Parathyroid adenoma (tissue), 2 donors: ENCODE results near the gene PLEKHA6.

Experiments used
- H2AFZ ChIP-seq: fragments of 300-600 bp; sonication (generic); one replicate; pipeline ENCODE4 v1.7.0; 2017; ENCODE audit warnings: antibody characterized with exemption, mild to moderate bottlenecking
- H3K27ac ChIP-seq: fragments of 300-600 bp; sonication (generic); one replicate; pipeline ENCODE4 v1.7.0; 2017
- H3K27me3 ChIP-seq: fragments of 300-600 bp; sonication (generic); one replicate; pipeline ENCODE4 v1.7.0; 2017; ENCODE audit warnings: low read length; ENCODE audit not compliant: control insufficient read depth, insufficient read depth
- H3K36me3 ChIP-seq: fragments of 300-600 bp; sonication (generic); one replicate; pipeline ENCODE4 v1.7.0; 2017; ENCODE audit warnings: low read length; ENCODE audit not compliant: control insufficient read depth, insufficient read depth
- H3K4me1 ChIP-seq: fragments of 300-600 bp; sonication (generic); one replicate; pipeline ENCODE4 v1.7.0; 2017; ENCODE audit warnings: control low read depth
- H3K4me2 ChIP-seq: fragments of 300-600 bp; sonication (generic); one replicate; pipeline ENCODE4 v1.7.0; 2017; ENCODE audit warnings: low read length
- H3K4me3 ChIP-seq: fragments of 300-600 bp; sonication (generic); one replicate; pipeline ENCODE4 v1.7.0; 2017; ENCODE audit warnings: low read depth, low read length
- H3K79me2 ChIP-seq: fragments of 300-600 bp; sonication (generic); one replicate; pipeline ENCODE4 v1.7.0; 2017; ENCODE audit warnings: control low read depth
- H3K9ac ChIP-seq: fragments of 300-600 bp; sonication (generic); one replicate; pipeline ENCODE4 v1.7.0; 2017; ENCODE audit warnings: mild to moderate bottlenecking
- H3K9me3 ChIP-seq: fragments of 300-600 bp; sonication (generic); one replicate; pipeline ENCODE4 v1.7.0; 2017; ENCODE audit warnings: low read length; ENCODE audit not compliant: control insufficient read depth
- CTCF ChIP-seq: fragments of 300-600 bp; sonication (generic); IDR thresholded peaks from one replicate; pipeline ENCODE4 v1.7.0; 2017; ENCODE audit warnings: antibody characterized with exemption, mild to moderate bottlenecking
- donor health status: primary hyperparathyroidism.

Gene PLEKHA6

GRCh38 chr1:204344665-204345355, 14.9 kb downstream of the PLEKHA6 start:
- TF ChIP-seq CTCF: no peak
- Histone ChIP-seq H3K27me3 (no peaks in the 10 kb centered on the region), H3K9ac (no peak overlapping the region), H3K79me2 (peaks cover 2% of the 10 kb centered on the region), H3K27ac (no peak overlapping the region), H3K9me3 (no peaks in the 10 kb centered on the region), H3K4me2 (no peak overlapping the region), H3K4me1 (peaks cover 12% of the 10 kb centered on the region), H3K4me3 (no peak overlapping the region), H2AFZ (no peak overlapping the region), H3K36me3 (no peaks in the 10 kb centered on the region)

- H3K9me3 ChIP-seq: no peaks in the 10 kb centered on the region
- no peak overlapping the region for H3K27ac ChIP-seq
- H3K27me3 ChIP-seq: no peaks in the 10 kb centered on the region
- no peak overlapping the region for H3K9ac ChIP-seq
- no peak overlapping the region for H3K4me3 ChIP-seq
- no peak for TF ChIP-seq CTCF
- H3K4me2 ChIP-seq: no peak overlapping the region
- peaks cover 2% of the 10 kb centered on the region for H3K79me2 ChIP-seq
- H3K4me1 ChIP-seq: peaks cover 11% of the 10 kb centered on the region
- H3K36me3 ChIP-seq: no peaks in the 10 kb centered on the region
- H2AFZ ChIP-seq: no peak overlapping the region
Observed at GRCh38 chr1:204343802-204344201, 15.9 kb downstream of the PLEKHA6 start.

- Histone ChIP-seq H3K9me3 (no peaks in the 10 kb centered on the region), H3K4me2 (no peak overlapping the region), H2AFZ (no peak overlapping the region), H3K9ac (no peak overlapping the region), H3K27me3 (no peaks in the 10 kb centered on the region), H3K27ac (no peak overlapping the region), H3K4me3 (no peak overlapping the region), H3K79me2 (peaks cover 2% of the 10 kb centered on the region), H3K4me1 (peaks cover 7% of the 10 kb centered on the region), H3K36me3 (no peaks in the 10 kb centered on the region)
- TF ChIP-seq CTCF: no peak
Observed at GRCh38 chr1:204343247-204343646, 16.5 kb downstream of the PLEKHA6 start.

- no peaks in the 10 kb centered on the region for H3K79me2 ChIP-seq
- no peak for TF ChIP-seq CTCF
- no peaks in the 10 kb centered on the region for H3K36me3 ChIP-seq
- H3K27ac ChIP-seq: no peak overlapping the region
- no peak overlapping the region for H3K4me2 ChIP-seq
- no peaks in the 10 kb centered on the region for H3K27me3 ChIP-seq
- H3K4me3 ChIP-seq: no peak overlapping the region
- H3K4me1 ChIP-seq: peaks cover 4% of the 10 kb centered on the region
- no peak overlapping the region for H3K9ac ChIP-seq
- no peaks in the 10 kb centered on the region for H3K9me3 ChIP-seq
- H2AFZ ChIP-seq: no peak overlapping the region
Observed at GRCh38 chr1:204342310-204342709, 17.4 kb downstream of the PLEKHA6 start.

- Histone ChIP-seq H3K79me2 (no peaks in the 10 kb centered on the region), H3K4me1 (peaks cover 4% of the 10 kb centered on the region), H3K27ac (no peak overlapping the region), H3K4me3 (no peak overlapping the region), H3K36me3 (no peaks in the 10 kb centered on the region), H3K9me3 (no peaks in the 10 kb centered on the region), H3K4me2 (no peak overlapping the region), H3K27me3 (no peaks in the 10 kb centered on the region), H2AFZ (no peak overlapping the region), H3K9ac (no peak overlapping the region)
- TF ChIP-seq CTCF: no peak
Observed at GRCh38 chr1:204341380-204341779, 18.3 kb downstream of the PLEKHA6 start.
